Esophagus muscularis mucosa (tissue), 3 donors: ENCODE results near the gene PPP2R3C.

ENCODE experiments used
- EP300 ChIP-seq: sonication (generic); formaldehyde crosslinking; IDR thresholded peaks from one replicate; pipeline ENCODE4 v1.6.1; 2017; ENCODE audit warnings: antibody characterized with exemption
- TF ChIP-seq, protein P1 (sequence below), 3 experiments: fragments of 200-600 bp in 2 of 3; fragments of 450-650 bp in 1 of 3; sonication (generic) in 2 of 3; IDR thresholded peaks; one replicate each; pipeline ENCODE4 v1.5.1; 2017 to 2019; ENCODE audit warnings: antibody characterized with exemption in 3 of 3, mild to moderate bottlenecking in 2 of 3, moderate library complexity in 1 of 3

DNA sequence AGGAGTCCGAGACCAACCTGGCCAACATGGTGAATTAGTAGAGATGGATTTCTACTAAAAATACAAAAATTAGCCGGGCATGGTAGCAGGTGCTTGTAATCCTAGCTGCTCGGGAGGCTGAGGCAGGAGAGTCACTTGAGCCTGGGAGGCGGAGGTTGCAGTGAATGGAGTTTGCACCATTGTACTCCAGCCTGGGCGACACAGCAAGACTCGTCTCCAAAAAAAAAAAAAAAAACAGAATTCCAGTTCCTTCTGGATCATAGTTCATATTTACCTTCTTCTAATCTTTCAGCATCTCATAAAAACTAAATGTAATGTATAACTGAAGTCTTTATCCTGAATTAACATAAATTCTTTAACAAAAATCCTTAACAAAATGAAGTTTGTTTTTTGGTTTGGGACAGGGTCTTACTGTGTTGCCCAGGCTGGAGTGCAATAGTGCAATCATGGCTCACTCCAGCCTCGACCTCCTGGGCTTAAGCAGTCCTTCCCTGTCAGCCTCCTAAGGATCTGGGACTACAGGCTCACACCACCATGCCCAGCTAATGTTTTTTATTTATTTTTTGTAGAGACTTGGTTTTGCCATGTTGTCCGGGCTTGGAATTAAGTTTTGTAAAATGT is 38.1 kb downstream of the PPP2R3C start:
- TF ChIP-seq, protein P1, sequence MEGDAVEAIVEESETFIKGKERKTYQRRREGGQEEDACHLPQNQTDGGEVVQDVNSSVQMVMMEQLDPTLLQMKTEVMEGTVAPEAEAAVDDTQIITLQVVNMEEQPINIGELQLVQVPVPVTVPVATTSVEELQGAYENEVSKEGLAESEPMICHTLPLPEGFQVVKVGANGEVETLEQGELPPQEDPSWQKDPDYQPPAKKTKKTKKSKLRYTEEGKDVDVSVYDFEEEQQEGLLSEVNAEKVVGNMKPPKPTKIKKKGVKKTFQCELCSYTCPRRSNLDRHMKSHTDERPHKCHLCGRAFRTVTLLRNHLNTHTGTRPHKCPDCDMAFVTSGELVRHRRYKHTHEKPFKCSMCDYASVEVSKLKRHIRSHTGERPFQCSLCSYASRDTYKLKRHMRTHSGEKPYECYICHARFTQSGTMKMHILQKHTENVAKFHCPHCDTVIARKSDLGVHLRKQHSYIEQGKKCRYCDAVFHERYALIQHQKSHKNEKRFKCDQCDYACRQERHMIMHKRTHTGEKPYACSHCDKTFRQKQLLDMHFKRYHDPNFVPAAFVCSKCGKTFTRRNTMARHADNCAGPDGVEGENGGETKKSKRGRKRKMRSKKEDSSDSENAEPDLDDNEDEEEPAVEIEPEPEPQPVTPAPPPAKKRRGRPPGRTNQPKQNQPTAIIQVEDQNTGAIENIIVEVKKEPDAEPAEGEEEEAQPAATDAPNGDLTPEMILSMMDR (IDR thresholded peaks at IDR 0.05), result no peak
- TF ChIP-seq EP300, result no peak
